Measurements from ENCODE around the gene ZACN.

DNA sequence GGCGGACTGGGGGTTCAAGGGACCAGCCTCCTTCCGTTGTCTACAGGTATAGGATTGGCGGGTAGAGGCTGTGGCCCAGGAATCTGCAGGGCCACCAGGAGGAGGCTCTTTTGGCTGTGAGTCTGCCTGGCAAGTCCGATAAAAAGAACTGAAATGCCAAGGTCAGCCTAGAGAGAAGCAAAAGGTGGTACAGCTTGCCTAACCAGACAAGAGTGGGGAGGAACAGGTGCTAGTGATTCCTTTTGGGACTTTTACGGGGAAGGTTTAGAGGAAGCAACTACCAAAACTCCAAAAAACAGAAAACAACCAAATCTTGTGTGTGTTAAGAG lies 46.2 kb upstream of the ZACN start:
- TF ChIP-seq RAD21 (IDR thresholded peaks at IDR 0.05; ENCODE audit: low read depth), result no peak
- TF ChIP-seq EP300 (IDR thresholded peaks at IDR 0.05; ENCODE audit: borderline replicate concordance), result no peak
- TF ChIP-seq TCF12 (IDR thresholded peaks at IDR 0.05; ENCODE audit: low read depth), result no peak
- no peak for TF ChIP-seq EGR1 (IDR thresholded peaks at IDR 0.05)
- TF ChIP-seq, protein P1, sequence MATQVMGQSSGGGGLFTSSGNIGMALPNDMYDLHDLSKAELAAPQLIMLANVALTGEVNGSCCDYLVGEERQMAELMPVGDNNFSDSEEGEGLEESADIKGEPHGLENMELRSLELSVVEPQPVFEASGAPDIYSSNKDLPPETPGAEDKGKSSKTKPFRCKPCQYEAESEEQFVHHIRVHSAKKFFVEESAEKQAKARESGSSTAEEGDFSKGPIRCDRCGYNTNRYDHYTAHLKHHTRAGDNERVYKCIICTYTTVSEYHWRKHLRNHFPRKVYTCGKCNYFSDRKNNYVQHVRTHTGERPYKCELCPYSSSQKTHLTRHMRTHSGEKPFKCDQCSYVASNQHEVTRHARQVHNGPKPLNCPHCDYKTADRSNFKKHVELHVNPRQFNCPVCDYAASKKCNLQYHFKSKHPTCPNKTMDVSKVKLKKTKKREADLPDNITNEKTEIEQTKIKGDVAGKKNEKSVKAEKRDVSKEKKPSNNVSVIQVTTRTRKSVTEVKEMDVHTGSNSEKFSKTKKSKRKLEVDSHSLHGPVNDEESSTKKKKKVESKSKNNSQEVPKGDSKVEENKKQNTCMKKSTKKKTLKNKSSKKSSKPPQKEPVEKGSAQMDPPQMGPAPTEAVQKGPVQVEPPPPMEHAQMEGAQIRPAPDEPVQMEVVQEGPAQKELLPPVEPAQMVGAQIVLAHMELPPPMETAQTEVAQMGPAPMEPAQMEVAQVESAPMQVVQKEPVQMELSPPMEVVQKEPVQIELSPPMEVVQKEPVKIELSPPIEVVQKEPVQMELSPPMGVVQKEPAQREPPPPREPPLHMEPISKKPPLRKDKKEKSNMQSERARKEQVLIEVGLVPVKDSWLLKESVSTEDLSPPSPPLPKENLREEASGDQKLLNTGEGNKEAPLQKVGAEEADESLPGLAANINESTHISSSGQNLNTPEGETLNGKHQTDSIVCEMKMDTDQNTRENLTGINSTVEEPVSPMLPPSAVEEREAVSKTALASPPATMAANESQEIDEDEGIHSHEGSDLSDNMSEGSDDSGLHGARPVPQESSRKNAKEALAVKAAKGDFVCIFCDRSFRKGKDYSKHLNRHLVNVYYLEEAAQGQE (IDR thresholded peaks at IDR 0.05; ENCODE audit: low read depth), result no peak
- TF ChIP-seq TEAD4 (IDR thresholded peaks at IDR 0.05), result no peak
- TF ChIP-seq ZBTB7A (IDR thresholded peaks at IDR 0.05; ENCODE audit: low read depth), result no peak
- no peak for TF ChIP-seq CEBPB (IDR thresholded peaks at IDR 0.05)
